ENCODE results near the gene PRM3.

PRM3 gene

GRCh38 chr16:11272921-11273720, at the start of gene PRM3:
Gene PRM3 (minus strand): TSS chr16:11273629. CDS start chr16:11273595, 34 bp downstream.
- no peak for DNase-seq (ENCODE audit: low read depth in 2 of 2)

GRCh38 chr16:11322823-11323222, 49.4 kb upstream of the PRM3 start:
- DNase-seq (ENCODE audit: low read depth in 2 of 2): no peak

DNA sequence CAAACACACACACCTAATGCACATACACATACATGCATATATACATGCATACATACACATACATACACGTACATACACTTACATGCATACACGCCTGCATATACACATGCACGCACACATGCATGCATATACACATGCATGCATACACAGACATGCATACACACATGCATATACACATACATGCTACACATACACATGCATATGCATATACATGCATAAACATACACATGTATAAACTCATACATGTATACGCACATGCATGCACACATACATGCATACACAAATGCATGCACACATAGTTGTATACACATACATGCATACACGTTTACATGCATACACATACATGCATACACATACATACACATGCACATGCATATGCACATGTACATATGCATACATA, 48.2 kb upstream of the PRM3 start:
- DNase-seq (ENCODE audit: low read depth in 2 of 2): no peak

GRCh38 chr16:11320170-11320569, 46.7 kb upstream of the PRM3 start:
- no peak for DNase-seq (ENCODE audit: low read depth in 2 of 2)

GRCh38 chr16:11319529-11320146, 46.2 kb upstream of the PRM3 start:
- DNase-seq (ENCODE audit: low read depth in 2 of 2): no peak

DNA sequence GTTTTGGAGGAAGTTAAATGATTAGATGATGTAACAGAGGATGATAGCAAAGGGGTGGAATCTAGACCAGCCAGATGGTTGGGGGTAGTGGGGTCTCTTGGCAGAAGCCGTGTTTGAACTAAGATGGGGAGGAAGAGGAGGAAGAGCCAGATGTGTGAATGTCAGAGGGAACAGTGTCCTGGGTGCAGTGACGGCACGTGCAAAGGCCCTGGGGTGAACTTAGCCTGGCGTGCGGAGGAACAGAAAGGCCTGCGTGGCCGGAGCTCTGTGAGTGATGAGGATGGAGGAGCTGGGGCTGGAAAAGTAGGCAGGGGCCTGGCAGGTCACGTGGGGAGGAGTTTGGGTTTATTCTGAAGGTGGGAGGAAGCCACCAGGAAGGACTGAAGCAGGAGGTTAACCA, 45.4 kb upstream of the PRM3 start:
- DNase-seq (ENCODE audit: low read depth in 2 of 2): no peak

- DNase-seq (ENCODE audit: low read depth in 2 of 2): no peak
Measured at GRCh38 chr16:11316331-11317015, 43.0 kb upstream of the PRM3 start.

DNA sequence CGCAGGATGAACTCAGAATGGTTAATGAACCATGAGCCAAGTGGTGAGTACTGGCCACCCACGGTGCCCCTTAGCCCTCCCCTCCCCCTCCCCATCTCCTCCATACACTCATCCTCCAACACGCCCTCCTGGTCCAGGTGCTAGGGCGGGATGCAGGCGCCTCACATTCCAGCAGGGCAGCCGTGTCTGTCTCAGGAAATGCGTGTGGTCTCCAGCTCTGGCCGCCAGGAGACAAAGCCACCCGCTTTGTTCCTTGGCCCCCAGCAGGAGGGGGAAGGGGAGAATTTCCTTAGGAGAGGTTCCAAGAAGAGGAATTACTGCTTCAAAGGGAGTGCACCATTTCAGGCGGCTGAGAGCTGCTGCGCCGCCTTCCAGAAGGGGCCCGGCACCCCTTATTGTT, 42.1 kb upstream of the PRM3 start:
- no peak for DNase-seq (ENCODE audit: low read depth in 2 of 2)

- DNase-seq (ENCODE audit: low read depth in 2 of 2): no peak
Measured at GRCh38 chr16:11314309-11314894, 41.0 kb upstream of the PRM3 start.

DNA sequence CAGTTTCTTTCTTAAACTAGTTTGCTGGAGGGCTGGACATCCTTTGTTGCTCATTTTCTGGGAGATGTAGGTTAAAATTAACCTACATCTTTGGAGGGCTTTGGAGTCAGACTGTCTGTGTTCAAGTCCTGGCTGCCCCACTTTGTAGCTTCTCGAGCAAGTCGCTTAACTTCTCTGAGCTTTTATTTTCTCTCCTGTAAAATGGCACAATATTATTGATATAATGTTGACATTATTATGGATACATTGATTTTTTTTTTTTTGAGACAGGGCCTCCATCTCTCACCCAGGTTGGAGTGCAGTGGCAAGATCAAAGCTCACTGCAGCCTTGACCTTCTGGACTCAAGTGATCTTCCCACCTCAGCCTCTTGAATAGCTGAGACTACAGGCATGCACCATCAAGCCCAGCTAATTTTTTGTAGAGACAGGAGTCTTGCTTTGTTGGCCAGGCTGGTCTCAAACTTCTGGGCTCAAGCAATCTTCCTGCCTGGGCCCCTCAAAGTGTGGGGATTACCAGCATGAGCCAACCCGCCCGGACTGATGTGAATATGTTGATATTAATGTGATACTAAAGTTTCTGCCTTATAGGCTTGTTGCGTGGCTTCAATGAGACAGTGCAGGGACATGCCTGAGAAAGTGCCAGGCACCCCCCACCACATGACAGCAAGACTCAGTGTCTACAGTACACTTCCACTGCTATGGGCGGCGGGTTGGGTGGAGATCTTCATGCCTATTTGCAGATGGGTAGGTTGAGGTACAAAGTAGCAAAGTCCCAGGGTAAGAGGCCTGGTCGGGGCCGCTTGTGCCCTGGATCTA, 40.3 kb upstream of the PRM3 start:
- no peak for DNase-seq (ENCODE audit: low read depth in 2 of 2)

DNA sequence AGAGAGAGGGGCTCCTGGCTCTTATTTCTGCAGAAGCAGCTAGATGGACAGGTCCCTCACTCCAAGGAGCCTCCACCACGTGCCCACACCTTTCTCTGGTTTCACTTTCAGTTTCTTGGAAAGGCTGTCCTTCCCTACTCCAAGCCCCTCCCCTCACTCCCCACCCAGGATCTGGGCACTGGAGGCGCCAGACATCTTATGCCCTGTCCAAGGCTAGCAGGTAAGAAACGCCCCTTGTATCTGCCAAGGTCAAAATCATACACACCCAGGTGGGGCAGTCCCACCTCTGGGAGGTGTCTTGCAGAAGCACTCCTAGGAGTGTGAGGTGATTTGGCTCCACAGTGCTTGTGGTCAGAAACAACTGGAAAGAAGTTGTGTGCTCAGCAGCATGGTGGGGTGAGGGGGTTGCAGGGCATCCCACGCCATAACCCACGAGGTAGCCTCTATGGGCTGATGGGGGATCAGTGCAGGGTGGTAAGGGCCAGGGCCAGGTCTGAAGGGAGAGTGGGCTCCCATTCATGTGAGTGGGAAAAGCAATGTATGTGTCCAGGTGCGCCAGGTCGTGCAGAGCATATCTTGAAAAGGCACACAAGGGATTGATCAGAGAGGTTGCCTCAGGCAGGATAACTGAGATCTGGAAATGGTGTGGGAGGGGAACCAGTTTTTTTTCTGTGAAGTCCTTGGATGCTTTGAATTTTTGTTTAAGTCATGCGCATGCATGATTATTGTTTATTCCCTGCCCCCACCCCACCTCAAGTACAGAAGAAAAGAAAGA, 39.5 kb upstream of the PRM3 start:
- DNase-seq (ENCODE audit: low read depth in 2 of 2): no peak

DNA sequence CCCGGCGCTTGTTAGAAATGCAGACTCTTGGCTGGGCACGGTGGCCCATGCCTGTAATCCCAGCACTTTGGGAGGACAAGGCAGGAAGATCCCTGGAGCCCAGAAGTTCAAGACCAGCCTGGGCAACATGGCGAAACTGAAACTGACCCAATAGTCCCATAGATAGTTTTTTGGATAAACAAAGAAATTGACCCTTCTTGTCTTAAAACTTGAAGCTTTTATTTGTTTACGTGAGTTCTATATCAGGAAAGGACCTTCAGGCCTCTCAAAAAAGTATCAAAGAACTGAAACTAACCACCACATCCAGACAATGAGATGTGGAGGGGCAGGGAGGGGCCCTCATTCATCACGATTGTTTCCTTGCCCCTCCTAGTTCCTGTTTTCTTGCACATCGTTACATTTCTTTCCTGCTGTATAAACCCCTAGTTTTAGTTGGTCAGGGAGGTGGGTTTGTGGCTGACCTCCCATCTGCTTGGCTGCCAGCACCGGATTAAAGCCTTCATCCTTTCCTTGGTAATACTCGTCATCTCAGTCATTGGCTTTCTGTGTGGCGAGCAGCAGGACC, 37.6 kb upstream of the PRM3 start:
- DNase-seq (ENCODE audit: low read depth in 2 of 2): no peak

GRCh38 chr16:11310634-11310977, 37.2 kb upstream of the PRM3 start:
- DNase-seq (ENCODE audit: low read depth in 2 of 2): no peak

DNA sequence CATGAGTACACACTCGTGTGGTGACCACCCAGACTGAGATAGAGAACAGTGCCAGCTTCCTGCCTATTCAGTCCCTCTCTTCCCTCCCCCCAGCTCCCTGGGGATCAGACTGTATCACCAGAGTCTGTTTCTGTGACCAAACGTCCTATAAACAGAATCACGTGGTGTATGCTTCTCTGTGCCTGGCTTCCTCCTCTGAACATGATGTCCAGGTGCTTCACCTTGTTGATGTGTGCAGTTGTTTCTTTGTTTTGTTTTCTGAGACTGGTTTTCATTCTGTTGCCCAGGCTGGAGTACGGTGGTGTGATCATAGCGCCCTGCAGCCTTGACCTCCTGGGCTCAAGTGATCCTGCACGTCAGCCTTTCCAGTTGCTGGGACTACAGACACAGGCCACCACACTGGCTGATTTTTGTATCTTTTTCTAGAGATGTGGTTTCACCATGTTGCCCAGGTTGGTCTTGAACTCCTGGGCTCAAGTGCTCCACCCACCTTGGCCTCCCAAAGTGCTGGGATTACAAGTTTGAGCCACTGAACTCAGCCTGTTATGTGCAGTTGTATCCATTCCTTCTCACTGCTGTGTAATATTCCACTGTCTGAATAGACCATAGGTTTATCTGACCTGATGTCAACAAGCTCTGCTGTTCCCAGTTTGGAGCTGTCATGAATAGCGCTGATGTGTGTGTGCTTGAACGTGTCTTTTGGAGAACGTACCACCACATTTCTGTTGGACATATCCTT, 36.6 kb upstream of the PRM3 start:
- DNase-seq (ENCODE audit: low read depth in 2 of 2): no peak

- no peak for DNase-seq (ENCODE audit: low read depth in 2 of 2)
Measured at GRCh38 chr16:11308493-11309283, 35.3 kb upstream of the PRM3 start.

GRCh38 chr16:11307639-11308492, 34.4 kb upstream of the PRM3 start:
- no peak for DNase-seq (ENCODE audit: low read depth in 2 of 2)

DNA sequence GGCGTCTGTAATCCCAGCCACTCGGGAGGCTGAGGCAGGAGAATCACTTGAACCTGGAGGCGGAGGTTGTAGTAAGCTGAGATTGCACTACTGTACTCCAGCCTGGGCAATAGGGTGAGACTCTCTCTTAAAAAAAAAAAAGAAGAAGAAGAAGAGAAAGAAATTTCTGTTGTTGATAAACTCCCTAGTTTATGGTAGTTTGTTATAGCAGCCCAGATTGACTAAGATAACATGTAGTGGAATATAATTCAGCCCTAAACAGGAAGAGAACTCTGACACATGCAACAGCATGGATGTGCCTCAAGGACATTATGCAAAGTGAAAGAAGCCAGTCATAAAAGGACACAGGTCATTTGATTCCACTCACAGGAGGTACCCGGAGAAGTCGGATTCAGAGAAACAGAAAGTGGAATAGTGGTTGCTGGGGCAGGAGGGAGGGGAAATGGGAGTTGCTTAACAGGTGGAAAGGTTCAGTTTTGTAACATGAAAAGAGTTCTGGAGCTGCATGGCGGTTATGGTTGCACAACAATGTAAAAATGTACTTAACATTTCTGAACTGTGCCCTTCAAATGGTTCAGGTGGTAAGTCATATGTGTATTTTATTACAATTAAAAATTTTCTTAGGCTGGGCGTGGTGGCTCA, 33.7 kb upstream of the PRM3 start:
- DNase-seq (ENCODE audit: low read depth in 2 of 2): no peak

- DNase-seq (ENCODE audit: low read depth in 2 of 2): no peak
Measured at GRCh38 chr16:11306381-11306780, 33.0 kb upstream of the PRM3 start.
